H1 (cell line): ENCODE data around the gene CMTR2. TPM values are rescaled to one million over a fixed set of nuclear protein-coding genes. Genes with fewer than 3 reads are reported as not detected.

Source experiments
- CTCF ChIA-PET: fragments of 300-600 bp; sonication (Branson Sonifier 250); formaldehyde crosslinking; loops from one replicate; lab custom pipeline; 2021; ENCODE audit not compliant: partially characterized antibody; lab: Charles Lee
- POLR2A ChIA-PET: fragments of 300-600 bp; sonication (Branson Sonifier 250); formaldehyde crosslinking; loops from one replicate; lab custom pipeline; 2021; ENCODE audit warnings: inconsistent platforms; ENCODE audit not compliant: partially characterized antibody; lab: Charles Lee
- DNase-seq, 2 experiments: peaks; one replicate each; pipeline versions ENCODE4 v3.0.0 to v3.0.0-alpha.2; 2010 to 2022; ENCODE audit warnings: low spot score in 2 of 2, low read depth in 1 of 2, mixed read lengths in 1 of 2
- FAIRE-seq: peaks from 2 replicates; lab custom pipeline; 2011; peaks lifted over from hg19 to GRCh38; lab: Jason Lieb, UNC
- H2AFZ ChIP-seq: 2 replicates; pipeline ENCODE4 v1.8.1; 2012; ENCODE audit warnings: low read length, inconsistent platforms
- H2AK5ac ChIP-seq: 2 replicates; pipeline ENCODE4 v1.6.1; 2013; ENCODE audit warnings: low read depth, low read length
- H2BK120ac ChIP-seq: replicated peaks from 2 replicates; pipeline ENCODE3; 2013; ENCODE audit warnings: low read depth, low read length, inconsistent platforms
- H2BK12ac ChIP-seq: 2 replicates; pipeline ENCODE4 v1.6.1; 2013; ENCODE audit warnings: low read depth, low read length
- H2BK15ac ChIP-seq: 2 replicates; pipeline ENCODE4 v1.6.1; 2013; ENCODE audit warnings: low read length
- H2BK20ac ChIP-seq: 2 replicates; pipeline ENCODE4 v1.6.1; 2013; ENCODE audit warnings: low read length
- H2BK5ac ChIP-seq: 2 replicates; pipeline ENCODE4 v1.6.1; 2013; ENCODE audit warnings: low read depth, low read length
- H3K14ac ChIP-seq: 2 replicates; pipeline ENCODE4 v1.6.1; 2013; ENCODE audit warnings: inconsistent platforms; ENCODE audit not compliant: insufficient read length
- H3K18ac ChIP-seq: 2 replicates; pipeline ENCODE4 v1.6.1; 2013; ENCODE audit warnings: low read length; ENCODE audit errors: extremely low read depth
- H3K23ac ChIP-seq: 2 replicates; pipeline ENCODE4 v1.6.1; 2013; ENCODE audit warnings: inconsistent platforms; ENCODE audit not compliant: insufficient read length
- H3K23me2 ChIP-seq: 2 replicates; pipeline ENCODE4 v1.6.1; 2013; ENCODE audit warnings: low read depth, low read length
- H3K27ac ChIP-seq: 2 replicates; pipeline ENCODE4 v1.6.1; 2011; ENCODE audit warnings: low read depth, low read length, inconsistent platforms
- H3K27me3 ChIP-seq, 4 experiments: replicated peaks in 1 of 4; 1 replicate in 1 of 4; 2 replicates in 3 of 4; pipeline versions ENCODE4 v1.6.1 to v1.8.1; 2011 to 2013; ENCODE audit warnings: low read length in 3 of 4, mild to moderate bottlenecking in 3 of 4, inconsistent platforms in 2 of 4, mixed read lengths in 2 of 4, moderate library complexity in 1 of 4; ENCODE audit not compliant: control insufficient read depth in 3 of 4, insufficient read depth in 3 of 4; ENCODE audit errors: extremely low read depth in 1 of 4
- H3K36me3 ChIP-seq, 4 experiments: 2 replicates each; pipeline versions ENCODE4 v1.6.1 to v1.8.1; 2011 to 2013; ENCODE audit warnings: mild to moderate bottlenecking in 4 of 4, low read length in 3 of 4, moderate library complexity in 2 of 4, control low read depth in 1 of 4, inconsistent platforms in 1 of 4; ENCODE audit not compliant: insufficient read depth in 4 of 4, control insufficient read depth in 2 of 4
- H3K4ac ChIP-seq: replicated peaks from 2 replicates; pipeline ENCODE3; 2013; ENCODE audit warnings: low read length, low read depth, mixed read lengths, inconsistent platforms; ENCODE audit not compliant: insufficient read length
- H3K4me1 ChIP-seq, 4 experiments: replicated peaks in 1 of 4; 1 replicate in 1 of 4; 2 replicates in 3 of 4; pipeline versions ENCODE4 v1.6.1 to v1.8.1; 2011 to 2013; ENCODE audit warnings: low read length in 3 of 4, inconsistent platforms in 2 of 4, mixed read lengths in 1 of 4; ENCODE audit not compliant: insufficient read depth in 4 of 4, control insufficient read depth in 3 of 4
- H3K4me2 ChIP-seq, 2 experiments: 2 replicates each; pipeline versions ENCODE4 v1.6.1 to v1.8.1; 2011 to 2013; ENCODE audit warnings: low read depth in 2 of 2, low read length in 2 of 2, control low read depth in 1 of 2, inconsistent platforms in 1 of 2, mild to moderate bottlenecking in 1 of 2; ENCODE audit not compliant: insufficient read depth in 1 of 2
- H3K4me3 ChIP-seq, 4 experiments: fragments of 200-600, 300-600 bp in 1 of 4; sonication (generic), shearing (Covaris generic), sonication (Bioruptor Twin) in 1 of 4; 2 replicates each; pipeline versions ENCODE4 v1.5.1 to v1.8.1; 2011 to 2016; ENCODE audit warnings: low read length in 4 of 4, low read depth in 3 of 4, control low read depth in 2 of 4, inconsistent platforms in 2 of 4, mild to moderate bottlenecking in 2 of 4, mixed read lengths in 1 of 4, moderate library complexity in 1 of 4; ENCODE audit not compliant: insufficient read depth in 2 of 4; ENCODE audit errors: extremely low read depth in 1 of 4
- H3K56ac ChIP-seq: replicated peaks from 2 replicates; pipeline ENCODE3; 2013; ENCODE audit warnings: low read depth, mild to moderate bottlenecking, mixed read lengths, low read length, inconsistent platforms; ENCODE audit not compliant: insufficient read length
- H3K79me1 ChIP-seq: 2 replicates; pipeline ENCODE4 v1.6.1; 2013; ENCODE audit warnings: low read depth, low read length, control low read depth
- H3K79me2 ChIP-seq, 2 experiments: 2 replicates each; pipeline versions ENCODE4 v1.6.1 to v1.8.1; 2012 to 2013; ENCODE audit warnings: low read length in 2 of 2, mild to moderate bottlenecking in 2 of 2, inconsistent platforms in 1 of 2; ENCODE audit not compliant: insufficient read depth in 2 of 2, control insufficient read depth in 1 of 2
- H3K9ac ChIP-seq, 4 experiments: replicated peaks in 1 of 4; 1 replicate in 1 of 4; 2 replicates in 3 of 4; pipeline versions ENCODE4 v1.6.1 to v1.8.1; 2011 to 2013; ENCODE audit warnings: low read depth in 3 of 4, low read length in 3 of 4, control low read depth in 2 of 4, mild to moderate bottlenecking in 2 of 4, moderate library complexity in 2 of 4, inconsistent platforms in 1 of 4; ENCODE audit errors: extremely low read depth in 1 of 4
- H3K9me3 ChIP-seq, 2 experiments: 2 replicates each; pipeline versions ENCODE4 v1.6.1 to v1.8.1; 2012 to 2013; ENCODE audit warnings: mild to moderate bottlenecking in 2 of 2, moderate library complexity in 2 of 2, control low read depth in 1 of 2, inconsistent platforms in 1 of 2, low read depth in 1 of 2, low read length in 1 of 2, mixed read lengths in 1 of 2; ENCODE audit not compliant: insufficient read depth in 2 of 2
- H4K20me1 ChIP-seq, 2 experiments: replicated peaks in 1 of 2; 2 replicates each; pipeline versions ENCODE3 to v1.8.1; 2011 to 2013; ENCODE audit warnings: inconsistent platforms in 2 of 2, low read length in 2 of 2, mild to moderate bottlenecking in 1 of 2; ENCODE audit not compliant: insufficient read depth in 2 of 2, control insufficient read depth in 1 of 2
- H4K5ac ChIP-seq: 2 replicates; pipeline ENCODE4 v1.6.1; 2013; ENCODE audit warnings: low read length, low read depth, mixed read lengths, inconsistent platforms; ENCODE audit not compliant: insufficient read length
- H4K8ac ChIP-seq: 2 replicates; pipeline ENCODE4 v1.8.0; 2013; ENCODE audit warnings: mild to moderate bottlenecking, moderate library complexity, low read length, inconsistent platforms; ENCODE audit not compliant: insufficient read depth; ENCODE audit errors: extremely low read depth
- H4K91ac ChIP-seq: replicated peaks from 2 replicates; pipeline ENCODE3; 2013; ENCODE audit warnings: low read length, mixed read lengths, inconsistent platforms; ENCODE audit not compliant: insufficient read length
- CEBPB ChIP-seq: IDR thresholded peaks from 2 replicates; pipeline ENCODE4 v1.6.1; 2012; ENCODE audit warnings: low read depth, low read length
- EGR1 ChIP-seq: IDR thresholded peaks from 2 replicates; pipeline ENCODE4 v1.6.1; 2011; ENCODE audit warnings: low read depth, low read length, borderline replicate concordance
- TAF7 ChIP-seq: optimal IDR thresholded peaks from 2 replicates; pipeline ENCODE3; 2011; ENCODE audit warnings: low read depth, mild to moderate bottlenecking, inconsistent platforms, low read length, moderate library complexity, borderline replicate concordance
- TBP ChIP-seq: IDR thresholded peaks from 2 replicates; pipeline ENCODE4 v1.6.1; 2011; ENCODE audit warnings: low read depth, low read length, improper control_type of control experiment
- WGBS, 2 experiments: shearing (Covaris generic) in 1 of 2; methylation state at CpG; one replicate each; pipeline versions ENCODE4 v1.1.6 to v1.1.7; 2013 to 2015; ENCODE audit warnings: low lambda C conversion rate in 2 of 2, mixed read lengths in 2 of 2, inconsistent platforms in 1 of 2, low coverage in 1 of 2, missing lambda C conversion rate in 1 of 2; ENCODE audit not compliant: insufficient replicate concordance in 2 of 2, insufficient coverage in 1 of 2, insufficient read length in 1 of 2; ENCODE audit errors: extremely low coverage in 1 of 2, missing lambda C conversion rate in 1 of 2; 5-methylcytosine and 5-hydroxymethylcytosine counted together
- polyA plus RNA-seq, 7 experiments: library from polyadenylated mRNA; depleted of rRNA in 3 of 7; stranded (reverse) in 5 of 7; unstranded in 2 of 7; fragments of >200 nt in 5 of 7; fragments of 200-250 nt in 2 of 7; gene quantifications; 1 replicate in 5 of 7; 2 replicates in 1 of 7; 4 replicates in 1 of 7; pipeline versions ENCODE4 v1.2.1 to v1.2.3, GENCODE V29; 2011 to 2013; ENCODE audit warnings: missing spikeins in 2 of 7, mixed read lengths in 2 of 7
- total RNA-seq: library from RNA; stranded (reverse); fragmentation: NEBNext Ultra II Directional; extraction: Animal tissue kit (Norgen Biotek cat#: 25700); gene quantifications from 2 replicates; pipeline ENCODE4 v1.2.1, GENCODE V29; 2021
- TF ChIP-seq, protein P1 (sequence below): IDR thresholded peaks from 2 replicates; pipeline ENCODE4 v1.6.1; 2012; ENCODE audit warnings: low read length, inconsistent platforms
- TF ChIP-seq, protein P2 (sequence below): IDR thresholded peaks from 2 replicates; pipeline ENCODE4 v1.6.1; 2011; ENCODE audit warnings: low read depth, mild to moderate bottlenecking, low read length; ENCODE audit not compliant: insufficient read depth

CMTR2 gene
- total and polyA plus RNA-seq, 2 of the 8 experiments (the other 6 are each of a cell fraction or from before 2014, with no cell fraction given) = 8.5 to 12.8 TPM

DNA sequence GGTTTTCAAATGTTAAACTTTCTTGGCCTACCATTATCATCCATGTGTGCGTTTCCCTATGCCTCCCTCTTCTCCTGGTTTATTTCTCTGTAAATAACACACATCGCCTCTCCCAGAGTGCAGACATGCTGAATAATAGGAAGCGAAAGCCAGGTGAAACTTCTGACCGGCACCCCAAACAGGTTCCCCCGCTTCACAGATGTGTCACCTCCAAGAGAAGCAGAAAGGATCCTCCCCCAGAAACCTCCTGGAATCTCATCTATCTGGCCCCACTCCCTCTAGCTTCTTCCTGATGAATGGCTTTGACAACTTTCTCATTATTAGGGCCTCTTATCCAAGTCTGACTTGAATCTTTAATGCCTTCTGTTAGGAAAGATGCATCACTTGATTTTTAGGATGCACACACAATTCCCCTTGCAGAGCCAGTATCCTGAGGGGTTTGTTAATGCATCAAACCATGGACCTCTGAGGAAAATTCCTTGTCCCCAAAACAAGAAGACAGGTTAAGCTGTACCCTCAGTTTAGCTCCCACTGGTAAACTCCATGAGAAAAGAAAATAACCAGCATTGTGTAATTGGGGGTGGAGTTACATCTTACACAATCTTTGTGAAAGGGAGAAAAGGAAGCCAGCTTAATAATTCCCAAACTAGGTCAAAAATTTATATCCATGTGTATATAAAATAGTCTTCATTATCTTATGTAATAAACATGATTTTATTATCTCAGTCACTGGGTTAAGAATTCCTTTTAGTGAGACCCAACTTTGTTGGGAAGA lies 38.6 kb downstream of the CMTR2 start:
- H3K23me2 ChIP-seq = no peaks in the 10 kb centered on the region; the same call in 1 of the 2 replicates
- H3K18ac ChIP-seq = no peak overlapping the region
- no peak overlapping the region for H3K56ac ChIP-seq
- no peak overlapping the region for H3K4ac ChIP-seq
- H4K8ac ChIP-seq = no peak overlapping the region
- H2BK120ac ChIP-seq = no peak overlapping the region
- DNase-seq = no peak
- no peak overlapping the region for H3K14ac ChIP-seq
- no peak for FAIRE-seq
- no peak overlapping the region for H2BK5ac ChIP-seq
- peaks cover 0 to 11% (median 4%) of the 10 kb centered on the region in 4 experiments; a peak in 4 of 7 replicates for H3K4me1 ChIP-seq
- H2BK12ac ChIP-seq = no peak overlapping the region
- H4K20me1 ChIP-seq = no peaks in the 10 kb centered on the region
- no peak overlapping the region for H3K4me3 ChIP-seq
- no peak overlapping the region for H3K27ac ChIP-seq
- no peak for TF ChIP-seq TAF7
- TF ChIP-seq TBP = no peak
- TF ChIP-seq CEBPB = no peak
- TF ChIP-seq, protein P1, sequence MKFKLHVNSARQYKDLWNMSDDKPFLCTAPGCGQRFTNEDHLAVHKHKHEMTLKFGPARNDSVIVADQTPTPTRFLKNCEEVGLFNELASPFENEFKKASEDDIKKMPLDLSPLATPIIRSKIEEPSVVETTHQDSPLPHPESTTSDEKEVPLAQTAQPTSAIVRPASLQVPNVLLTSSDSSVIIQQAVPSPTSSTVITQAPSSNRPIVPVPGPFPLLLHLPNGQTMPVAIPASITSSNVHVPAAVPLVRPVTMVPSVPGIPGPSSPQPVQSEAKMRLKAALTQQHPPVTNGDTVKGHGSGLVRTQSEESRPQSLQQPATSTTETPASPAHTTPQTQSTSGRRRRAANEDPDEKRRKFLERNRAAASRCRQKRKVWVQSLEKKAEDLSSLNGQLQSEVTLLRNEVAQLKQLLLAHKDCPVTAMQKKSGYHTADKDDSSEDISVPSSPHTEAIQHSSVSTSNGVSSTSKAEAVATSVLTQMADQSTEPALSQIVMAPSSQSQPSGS = no peak
- TF ChIP-seq EGR1 = no peak
- TF ChIP-seq, protein P2, sequence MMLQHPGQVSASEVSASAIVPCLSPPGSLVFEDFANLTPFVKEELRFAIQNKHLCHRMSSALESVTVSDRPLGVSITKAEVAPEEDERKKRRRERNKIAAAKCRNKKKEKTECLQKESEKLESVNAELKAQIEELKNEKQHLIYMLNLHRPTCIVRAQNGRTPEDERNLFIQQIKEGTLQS = no peak
- no peak overlapping the region for H3K4me2 ChIP-seq
- no peak overlapping the region for H3K23ac ChIP-seq
- no peak overlapping the region for H3K9ac ChIP-seq
- H3K79me2 ChIP-seq = no peaks in the 10 kb centered on the region
- no peak overlapping the region for H4K91ac ChIP-seq
- H3K27me3 ChIP-seq = no peaks in the 10 kb centered on the region
- no peaks in the 10 kb centered on the region for H3K79me1 ChIP-seq
- H3K9me3 ChIP-seq = no peaks in the 10 kb centered on the region
- POLR2A ChIA-PET = interaction anchor here (1.6 kb wide), 1 partner anchor 38 kb away, joined by 5 read pairs; no protein-coding TSS in a partner anchor
- H2BK20ac ChIP-seq = no peak overlapping the region
- no peak overlapping the region for H2BK15ac ChIP-seq
- H4K5ac ChIP-seq = no peak overlapping the region
- H2AK5ac ChIP-seq = no peak overlapping the region
- H3K36me3 ChIP-seq = no peaks in the 10 kb centered on the region
- CTCF ChIA-PET = interaction anchor here (0.9 to 4.5 kb wide), 12 partner anchors 8 to 107 kb away, joined by 3 to 49 read pairs (median 4); partner anchors contain the start of genes CALB2, CMTR2 and HYDIN
- no peak overlapping the region for H2AFZ ChIP-seq
- WGBS, 2 experiments = 72% methylated on average over 5 of the region's 5 CpGs; no CpG with 5 or more reads in 1 of the 2 experiments
